Measurements from ENCODE around the gene COL27A1. TPM values are rescaled to one million over a fixed set of nuclear protein-coding genes. Genes with fewer than 3 reads are reported as not detected.

COL27A1 gene
- total RNA-seq, 5 donors from 2014 or later (not counting 1 experiment from before 2014, with no cell fraction given) = 0.53 to 1.7 (median 0.95) TPM

- H3K27me3 Mint-ChIP-seq = no peaks in the 10 kb centered on the region
- no peaks in the 10 kb centered on the region for H3K9me3 Mint-ChIP-seq
- H3K36me3 Mint-ChIP-seq = peaks cover 74% of the 10 kb centered on the region
- ChIA-PET CTCF (no interaction called here), POLR2A (interaction anchor here in 1 of 2 donors (0.5 to 0.6 kb wide), 2 partner anchors 13 to 26 kb away, joined by 3 read pairs; partner anchors contain the start of gene AKNA)
- H3K27ac ChIP-seq (ENCODE audit: low read length) = peak overlapping the region; percentile 79
- ATAC-seq (replicated peaks in 1 of 4) (no peak), DNase-seq (no peak)
- H3K4me1 Mint-ChIP-seq = peaks cover 78 to 82% (median 78%) of the 10 kb centered on the region in 3 donors
- no peaks in the 10 kb centered on the region for H3K27me3 ChIP-seq (replicated peaks in 1 of 2; ENCODE audit: control insufficient read depth in 2 of 2, extremely low read depth in 1 of 2, insufficient read depth in 2 of 2, low read length in 1 of 2)
- peak overlapping the region; percentile 92 to 93 for H3K27ac Mint-ChIP-seq
- peaks cover 30 to 97% of the 10 kb centered on the region in 2 donors for H3K36me3 ChIP-seq (ENCODE audit: control insufficient read depth in 2 of 2, extremely low read depth in 1 of 2, insufficient read depth in 1 of 2, low read length in 1 of 2)
- WGBS (ENCODE audit: insufficient coverage) = 98% methylated on average over 6 of the region's 7 CpGs
- peaks cover 30 to 85% of the 10 kb centered on the region in 2 experiments for H3K4me1 ChIP-seq (ENCODE audit: control insufficient read depth in 1 of 2, extremely low read depth in 1 of 2, insufficient read depth in 2 of 2, low read length in 2 of 2)
- no peak overlapping the region for H3K4me3 ChIP-seq (ENCODE audit: control insufficient read depth in 1 of 2, extremely low read depth in 1 of 2, low read length in 1 of 2)
- no peaks in the 10 kb centered on the region for H3K9me3 ChIP-seq
- H3K4me3 Mint-ChIP-seq = peak overlapping the region in 2 of 3 donors; percentile 17 to 26
Measured at GRCh38 chr9:114361542-114361941, 206.2 kb downstream of the COL27A1 start.

Other genes starting within 250 kb of the COL27A1 start
- gene AMBP, start 77.2 kb upstream of the COL27A1 start, total RNA-seq = 1 to 10 TPM in 3 of 5 donors, not detected in 2; 2.2 to 3.3 (median 3.0) TPM
- gene KIF12, start 56.2 kb upstream of the COL27A1 start, total RNA-seq = under 1 TPM in 1 of 5 donors, not detected in 4; 0.10 TPM
- gene ORM1, start 167.6 kb downstream of the COL27A1 start, total RNA-seq = 1 to 10 TPM in 3 of 5 donors, not detected in 2; 4.2 to 8.3 (median 6.2) TPM
- 1 to 10 TPM in 3 of 5 donors, not detected in 2; 1.4 to 2.2 (median 1.8) TPM for gene ORM2, start 174.3 kb downstream of the COL27A1 start, total RNA-seq
- gene AKNA, start 232.4 kb downstream of the COL27A1 start, total RNA-seq = 100 to 1,000 TPM; 382 to 462 (median 415) TPM

Measured in T-cell (primary cell).